GM21381 (cell line): ENCODE results near the gene RAPH1.

Source experiments
- ATAC-seq: cut with Tn5 transposase; IDR thresholded peaks from one replicate; pipeline ENCODE4 v1.9.1; 2021; ENCODE audit warnings: mild to moderate bottlenecking, moderate library complexity; ENCODE audit not compliant: unreplicated experiment

The RAPH1 gene

DNA sequence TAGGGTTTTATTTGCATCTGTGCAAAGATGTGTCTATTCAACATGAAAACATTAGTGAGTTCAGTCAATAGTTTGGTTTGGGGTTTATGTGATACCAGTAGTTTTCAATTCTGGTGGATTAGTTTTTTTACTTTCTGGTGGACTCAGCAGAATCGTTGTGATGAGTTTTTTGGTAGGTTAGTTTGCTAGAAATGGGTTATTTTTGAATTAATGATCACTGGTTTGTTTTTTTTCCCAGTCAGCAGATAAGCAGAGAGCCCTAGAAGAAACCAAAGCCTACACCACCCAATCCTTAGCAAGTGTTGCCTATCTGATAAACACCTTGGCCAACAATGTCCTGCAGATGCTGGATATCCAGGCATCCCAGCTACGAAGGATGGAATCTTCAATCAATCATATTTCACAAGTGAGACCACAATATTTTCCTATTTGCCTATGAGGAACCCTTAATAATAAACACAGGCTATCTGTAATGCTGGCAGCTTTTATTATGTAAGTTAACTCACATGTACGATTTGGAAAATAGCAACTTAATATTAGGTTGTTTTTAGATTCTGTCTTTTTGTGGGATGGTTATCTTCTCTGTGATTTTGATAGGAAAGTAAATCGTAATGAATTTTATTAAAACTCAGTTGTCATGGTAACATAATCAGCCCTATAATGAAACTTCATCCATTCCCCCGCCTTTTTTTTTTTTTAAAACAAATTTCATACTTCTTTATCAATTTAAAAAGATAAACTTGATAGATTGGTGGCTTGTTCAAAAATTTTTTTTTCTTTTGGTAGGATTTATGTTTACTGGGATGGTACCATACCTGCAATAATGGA lies 168.2 kb downstream of the RAPH1 start:
- no peak for ATAC-seq

DNA sequence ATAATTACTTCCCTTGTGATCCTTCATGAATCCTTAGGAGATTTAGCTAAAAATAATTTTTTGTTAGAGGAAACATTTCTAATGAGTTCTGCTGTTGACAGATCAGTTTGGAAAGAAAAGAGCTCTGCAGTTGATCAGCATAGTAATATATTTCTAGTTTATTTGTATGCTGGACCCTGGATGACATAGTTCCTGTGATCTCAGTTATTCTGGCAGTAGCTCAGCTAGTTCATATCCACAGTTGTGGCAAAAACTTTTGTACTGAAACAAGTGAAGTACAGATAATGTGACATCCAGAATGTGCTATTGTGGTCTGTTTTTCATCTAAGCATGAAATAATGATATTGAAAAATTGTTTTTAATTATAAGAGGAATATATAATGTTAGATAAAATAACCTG lies 173.2 kb downstream of the RAPH1 start:
- no peak for ATAC-seq

- no peak for ATAC-seq
Observed at GRCh38 chr2:203361495-203361894, 173.6 kb downstream of the RAPH1 start.

- no peak for ATAC-seq
Observed at GRCh38 chr2:203360833-203361430, 174.2 kb downstream of the RAPH1 start.

- ATAC-seq: no peak
Observed at GRCh38 chr2:203359450-203359849, 175.7 kb downstream of the RAPH1 start.

- ATAC-seq: no peak
Observed at GRCh38 chr2:203354966-203355365, 180.1 kb downstream of the RAPH1 start.

DNA sequence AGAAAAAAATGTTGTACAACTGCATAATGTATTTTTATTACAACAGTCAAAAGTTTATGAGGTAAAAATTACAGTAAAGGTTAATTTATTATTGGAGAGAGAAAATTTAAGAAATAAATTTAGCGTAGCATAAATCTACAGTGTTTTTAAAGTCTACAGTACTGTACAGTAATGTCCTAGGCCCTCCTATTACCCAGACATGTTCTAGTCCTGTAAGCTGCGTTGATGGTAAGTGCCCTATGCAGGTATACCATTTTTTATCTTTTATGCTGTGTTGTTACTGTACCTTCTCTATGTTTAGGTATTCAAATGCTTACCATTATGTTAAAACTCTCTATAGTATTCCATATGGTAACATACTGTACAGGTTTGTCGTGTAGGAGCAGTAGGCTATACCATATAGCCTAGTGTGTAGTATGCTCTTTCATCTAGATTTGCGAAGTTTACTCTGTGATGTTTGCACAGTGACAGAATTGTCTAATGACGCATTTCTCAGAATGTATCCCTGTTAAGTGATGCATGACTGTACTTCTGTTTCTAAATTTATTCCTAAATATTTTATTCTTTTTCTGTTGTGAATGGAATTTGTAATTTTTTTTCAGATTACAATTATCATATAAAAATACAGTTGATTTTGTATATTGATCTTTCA lies 182.4 kb downstream of the RAPH1 start:
- no peak for ATAC-seq

DNA sequence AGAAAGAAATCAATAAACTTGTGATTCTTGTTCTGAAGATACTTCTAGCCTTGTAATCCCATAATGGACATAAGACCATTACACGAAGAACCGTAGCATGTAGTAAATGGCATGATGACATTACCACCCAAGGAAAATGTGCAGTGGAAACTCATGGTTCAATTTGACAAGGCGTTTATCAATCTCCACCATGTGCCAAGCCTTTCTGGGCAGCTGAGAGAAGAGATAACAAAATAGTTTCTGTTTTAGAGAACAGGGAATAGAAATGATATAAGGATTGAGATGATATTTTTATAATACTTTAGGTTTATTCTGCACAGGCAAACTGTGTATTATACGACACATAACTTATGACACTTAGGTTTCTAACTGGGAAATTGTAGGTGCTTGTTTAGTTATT lies 187.7 kb downstream of the RAPH1 start:
- ATAC-seq: no peak

DNA sequence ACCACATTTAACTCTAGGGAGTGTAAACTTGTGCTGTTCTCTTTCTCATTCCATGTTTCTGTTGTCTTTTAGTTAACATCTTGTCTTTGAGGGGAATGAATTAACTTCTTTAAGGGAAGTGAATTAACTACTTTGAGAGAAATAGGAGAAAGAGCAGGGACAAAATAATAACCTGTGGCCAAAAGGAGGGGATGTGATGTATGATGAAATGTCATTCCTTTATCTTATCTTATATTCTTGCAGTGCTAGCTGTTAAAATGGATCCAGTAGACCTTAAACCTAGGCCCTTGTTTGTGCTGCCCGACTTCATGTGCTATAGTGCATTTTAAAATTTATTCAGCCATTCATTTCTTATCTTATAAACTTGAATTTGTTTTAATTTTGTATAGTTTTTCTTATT lies 188.5 kb downstream of the RAPH1 start:
- no peak for ATAC-seq

GRCh38 chr2:203344667-203345066 lies 190.4 kb downstream of the RAPH1 start:
- no peak for ATAC-seq
